ENCODE measurements around the gene RANBP1.

Gene RANBP1

GRCh38 chr22:20176421-20177085 lies 60.6 kb downstream of the RANBP1 start:
- no peak for DNase-seq
